ENCODE data around the gene CSF3.

CSF3 gene

DNA sequence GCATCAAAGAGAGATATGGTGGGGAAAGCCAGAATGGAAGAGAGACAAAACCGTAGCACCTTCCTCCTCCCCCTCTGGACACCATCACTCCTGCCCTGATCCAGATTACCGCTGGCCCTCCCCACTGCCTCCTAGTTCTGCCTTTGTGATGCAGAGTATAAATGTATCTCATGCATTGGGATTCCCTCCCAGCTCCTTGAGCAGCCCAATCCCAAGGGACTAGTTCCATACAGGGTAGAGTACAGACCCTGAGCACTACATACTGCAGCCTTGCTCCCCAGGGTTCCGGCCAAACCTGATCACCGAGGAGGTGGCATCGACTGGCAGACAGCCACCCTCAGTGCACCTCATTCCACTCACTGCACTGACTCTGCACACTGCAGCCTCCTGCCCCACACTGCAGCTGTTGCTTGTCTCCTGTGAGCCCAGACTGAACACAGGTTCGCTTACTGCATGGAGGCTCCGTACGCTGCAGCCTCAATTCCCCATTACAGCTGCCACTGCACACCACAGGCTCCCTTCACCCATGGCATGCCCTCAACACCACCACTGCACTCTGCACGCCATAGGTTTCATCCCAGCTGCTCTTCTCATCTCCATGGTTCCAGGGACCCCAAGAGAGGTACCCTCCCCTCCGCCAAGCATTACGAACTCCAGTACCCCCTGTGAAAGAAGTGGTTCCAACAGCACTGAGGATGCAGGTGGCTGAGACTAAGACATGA is 45.8 kb downstream of the CSF3 start:
- TF ChIP-seq, protein P1, sequence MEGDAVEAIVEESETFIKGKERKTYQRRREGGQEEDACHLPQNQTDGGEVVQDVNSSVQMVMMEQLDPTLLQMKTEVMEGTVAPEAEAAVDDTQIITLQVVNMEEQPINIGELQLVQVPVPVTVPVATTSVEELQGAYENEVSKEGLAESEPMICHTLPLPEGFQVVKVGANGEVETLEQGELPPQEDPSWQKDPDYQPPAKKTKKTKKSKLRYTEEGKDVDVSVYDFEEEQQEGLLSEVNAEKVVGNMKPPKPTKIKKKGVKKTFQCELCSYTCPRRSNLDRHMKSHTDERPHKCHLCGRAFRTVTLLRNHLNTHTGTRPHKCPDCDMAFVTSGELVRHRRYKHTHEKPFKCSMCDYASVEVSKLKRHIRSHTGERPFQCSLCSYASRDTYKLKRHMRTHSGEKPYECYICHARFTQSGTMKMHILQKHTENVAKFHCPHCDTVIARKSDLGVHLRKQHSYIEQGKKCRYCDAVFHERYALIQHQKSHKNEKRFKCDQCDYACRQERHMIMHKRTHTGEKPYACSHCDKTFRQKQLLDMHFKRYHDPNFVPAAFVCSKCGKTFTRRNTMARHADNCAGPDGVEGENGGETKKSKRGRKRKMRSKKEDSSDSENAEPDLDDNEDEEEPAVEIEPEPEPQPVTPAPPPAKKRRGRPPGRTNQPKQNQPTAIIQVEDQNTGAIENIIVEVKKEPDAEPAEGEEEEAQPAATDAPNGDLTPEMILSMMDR (IDR thresholded peaks at IDR 0.05; ENCODE audit: low read depth, low read length, missing control alignments), result no peak
- DNase-seq (ENCODE audit: extremely low read depth, low read depth), result no peak
- H3K4me3 ChIP-seq (replicated peaks; ENCODE audit: low read depth, low read length), result no peak overlapping the region

DNA sequence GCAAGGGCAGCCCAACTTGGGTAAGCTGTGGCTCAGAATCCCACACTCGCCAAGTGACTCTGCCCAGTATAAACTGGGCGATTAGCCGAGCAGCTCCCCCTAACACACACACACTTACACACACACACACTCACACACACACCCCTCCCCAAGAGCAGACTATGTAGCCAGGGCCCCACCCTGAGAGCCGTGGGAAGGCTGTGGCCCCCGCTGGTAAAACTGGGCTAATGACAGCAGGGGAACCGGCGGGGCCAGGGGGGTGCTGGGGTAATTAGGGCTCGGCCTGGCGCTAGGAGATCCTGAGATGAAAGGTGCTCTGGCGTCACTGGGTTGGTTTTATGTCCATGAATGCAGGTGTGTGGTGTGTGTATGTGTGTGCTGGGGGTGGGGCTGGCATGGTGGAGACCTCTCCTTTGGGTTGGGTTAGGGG is 46.4 kb downstream of the CSF3 start:
- H3K4me3 ChIP-seq (replicated peaks; ENCODE audit: low read depth, low read length), result no peak overlapping the region
- no peak for DNase-seq (ENCODE audit: extremely low read depth, low read depth)
- TF ChIP-seq, protein P1 (IDR thresholded peaks at IDR 0.05; ENCODE audit: low read depth, low read length, missing control alignments), result no peak

DNA sequence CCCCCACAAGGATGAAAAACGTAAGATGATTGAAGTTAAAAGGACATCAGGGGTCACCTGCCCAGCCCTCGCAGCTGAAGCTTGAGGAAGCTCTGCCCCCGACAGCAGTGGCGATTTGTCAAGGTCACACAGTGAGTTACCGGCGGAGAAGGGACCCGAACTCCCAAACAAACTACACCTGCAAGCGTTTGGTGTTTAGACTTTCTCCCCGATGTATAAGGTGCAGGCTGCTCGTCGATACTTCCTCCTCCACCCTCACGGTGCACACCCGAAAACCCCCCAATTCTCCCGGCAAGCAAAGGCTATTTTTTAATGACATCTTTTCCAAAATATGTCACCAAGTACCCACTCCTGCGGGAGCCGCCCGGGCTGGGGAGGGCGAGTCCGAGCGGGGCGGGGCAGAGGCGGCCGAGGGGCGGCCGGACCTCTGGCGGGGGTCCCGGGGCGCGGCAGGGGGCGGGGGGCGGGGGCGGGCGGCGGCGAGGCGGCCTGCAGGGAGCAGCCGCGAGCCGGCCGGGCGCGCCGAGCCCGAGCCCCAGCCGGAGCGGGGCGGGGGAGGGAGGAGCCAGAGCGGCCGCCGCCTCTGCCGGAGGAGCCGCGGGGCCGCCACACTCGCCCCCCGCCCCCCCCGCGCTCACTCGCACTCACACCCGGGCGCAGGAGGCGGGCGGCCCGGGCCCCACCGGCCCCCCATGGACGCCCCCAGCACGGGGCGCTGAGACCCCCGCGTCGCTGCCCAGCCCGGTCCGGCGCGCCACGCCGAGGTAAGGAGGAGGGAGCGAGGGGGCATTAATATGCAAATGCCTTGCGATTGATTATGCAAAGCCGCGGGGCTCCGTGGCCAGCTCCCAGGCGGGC is 47.3 kb downstream of the CSF3 start, which contains the start of gene THRA:
Gene THRA, plus strand, starts transcription at position 637 of the 858 bp plus-strand sequence. CDS start 11,524 bp downstream, outside the sequence.
- TF ChIP-seq, protein P1 (IDR thresholded peaks at IDR 0.05; ENCODE audit: low read depth, low read length, missing control alignments), result no peak
- H3K4me3 ChIP-seq (replicated peaks; ENCODE audit: low read depth, low read length), result peak within 1 kb of the TSS; percentile 88
- DNase-seq (ENCODE audit: extremely low read depth, low read depth), result no peak

DNA sequence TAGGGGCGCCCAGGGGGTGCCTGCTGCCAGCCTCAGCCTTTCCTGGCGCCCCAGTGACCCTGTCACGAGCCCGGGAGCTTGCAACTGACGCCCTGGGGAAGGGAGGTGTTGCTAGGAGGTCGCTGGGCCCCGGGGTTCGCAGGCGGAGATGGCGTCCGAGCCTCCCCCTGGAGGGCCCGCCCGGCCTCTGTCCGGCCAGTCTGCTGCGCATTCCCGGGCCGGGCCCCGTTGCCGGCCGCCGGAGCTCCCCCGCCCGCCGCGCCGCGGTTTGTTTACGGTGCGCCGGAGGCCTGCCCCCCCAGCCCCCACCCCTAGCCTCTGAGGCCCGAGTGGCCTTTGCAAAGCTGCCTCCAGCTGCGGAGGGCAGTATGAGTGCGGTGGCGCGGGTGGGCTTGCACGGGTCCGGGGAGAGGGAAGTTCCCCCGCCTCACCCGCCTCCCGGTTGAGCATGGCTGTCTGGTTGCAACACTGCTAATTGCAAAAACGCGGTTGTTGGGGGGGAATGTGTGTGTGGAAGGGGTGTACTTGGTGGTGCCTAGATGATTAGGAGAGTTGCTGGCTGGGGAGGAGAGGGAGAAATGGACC is 48.0 kb downstream of the CSF3 start:
- TF ChIP-seq, protein P1 (IDR thresholded peaks at IDR 0.05; ENCODE audit: low read depth, low read length, missing control alignments), result no peak
- DNase-seq (ENCODE audit: extremely low read depth, low read depth), result no peak
- peak overlapping the region; percentile 88 for H3K4me3 ChIP-seq (replicated peaks; ENCODE audit: low read depth, low read length)

DNA sequence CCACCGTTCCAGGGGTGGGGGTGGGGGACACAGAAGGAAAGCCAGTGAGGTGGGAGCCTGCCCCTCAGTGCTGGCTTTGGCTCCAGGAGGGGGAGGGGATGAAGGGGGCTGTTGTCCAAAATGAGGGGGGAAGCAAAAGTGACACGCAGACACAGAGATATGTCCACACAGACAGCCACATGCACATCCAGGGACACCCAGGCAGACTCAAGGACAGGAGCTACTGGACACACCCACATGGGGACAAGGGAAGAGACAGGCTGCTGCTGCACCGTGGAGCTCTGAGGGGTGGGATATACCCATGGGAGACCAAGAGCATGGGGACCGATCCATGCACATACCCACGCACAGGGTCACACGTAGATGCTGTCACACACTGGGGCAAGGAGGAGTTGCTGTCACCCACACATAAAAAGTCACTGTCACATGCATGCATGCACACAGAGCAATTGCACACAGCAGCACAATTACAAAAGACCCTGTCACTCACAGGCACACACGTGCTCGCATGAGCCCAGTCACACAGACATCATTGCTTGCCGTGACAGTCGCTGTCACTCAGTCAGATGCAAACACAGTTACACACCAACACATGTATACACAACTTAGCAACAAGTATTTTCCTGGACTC is 48.8 kb downstream of the CSF3 start:
- DNase-seq (ENCODE audit: extremely low read depth, low read depth), result no peak
- peak overlapping the region; percentile 88 for H3K4me3 ChIP-seq (replicated peaks; ENCODE audit: low read depth, low read length)
- TF ChIP-seq, protein P1 (IDR thresholded peaks at IDR 0.05; ENCODE audit: low read depth, low read length, missing control alignments), result no peak

DNA sequence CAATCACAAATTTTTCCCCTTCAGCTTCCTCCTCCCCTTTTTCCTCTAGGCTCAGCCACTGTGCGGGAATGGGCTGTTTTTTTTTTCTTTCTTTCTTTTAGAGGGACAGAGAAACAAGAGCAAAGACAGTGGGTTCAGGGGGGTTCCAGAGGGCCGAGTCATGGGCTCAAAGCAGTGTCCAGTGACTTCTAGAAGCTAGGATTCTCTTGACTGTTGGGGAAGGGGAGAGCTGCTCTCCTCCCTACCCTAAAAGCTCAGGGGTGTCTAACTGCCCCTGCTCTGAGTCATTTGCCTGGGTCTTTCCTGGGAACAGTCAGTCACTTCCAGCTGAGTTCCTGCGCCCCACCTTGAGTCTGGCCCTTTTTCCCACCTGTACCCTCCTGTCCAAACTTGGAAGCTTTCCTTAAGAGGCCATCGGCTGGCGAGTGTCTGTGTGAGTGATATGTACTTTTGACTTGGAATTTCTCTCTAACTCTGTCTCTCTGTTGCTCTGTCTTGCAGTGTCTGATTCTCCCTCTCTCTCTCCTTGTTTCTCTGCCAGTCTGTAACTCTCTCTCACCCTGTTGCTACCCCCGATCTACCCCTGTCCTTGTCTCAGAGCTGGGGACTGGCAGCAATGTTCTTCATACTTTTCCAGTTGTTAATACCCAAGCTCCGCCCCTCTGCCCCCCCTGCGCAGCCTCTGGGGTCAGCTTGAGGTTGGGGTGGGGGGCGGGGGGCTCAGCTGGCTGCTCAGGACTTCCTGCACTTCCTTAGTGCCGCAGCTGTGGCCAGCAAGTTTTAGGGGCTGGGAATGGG is 49.9 kb downstream of the CSF3 start:
- peak overlapping the region; percentile 88 for H3K4me3 ChIP-seq (replicated peaks; ENCODE audit: low read depth, low read length)
- DNase-seq (ENCODE audit: extremely low read depth, low read depth), result no peak
- TF ChIP-seq, protein P1 (IDR thresholded peaks at IDR 0.05; ENCODE audit: low read depth, low read length, missing control alignments), result no peak

All from HFF-Myc (cell line).